K562 (cell line): ENCODE data around the gene LTA. TPM values are rescaled to one million over a fixed set of nuclear protein-coding genes. Genes with fewer than 3 reads are reported as not detected.

ENCODE experiments used
- C11orf30 ChIP-seq: fragments of 450-650 bp; IDR thresholded peaks from 2 replicates; pipeline ENCODE4 v1.6.1; 2016; ENCODE audit warnings: low read depth, mild to moderate bottlenecking
- CCAR2 ChIP-seq: fragments of 200-400 bp; formaldehyde crosslinking; IDR thresholded peaks from 2 replicates; pipeline ENCODE4 v1.6.1; 2017; ENCODE audit warnings: mild to moderate bottlenecking, low read depth, low read length
- EHMT2 ChIP-seq: fragments of 450-650 bp; IDR thresholded peaks from 2 replicates; pipeline ENCODE4 v1.6.1; 2018; ENCODE audit warnings: antibody characterized with exemption
- ELF2 ChIP-seq: fragments of 250-450 bp; sonication (Bioruptor Pico); IDR thresholded peaks from 2 replicates; pipeline ENCODE4 v1.5.0; 2021; ENCODE audit warnings: mild to moderate bottlenecking
- HCFC1 ChIP-seq: IDR thresholded peaks from 2 replicates; pipeline ENCODE4 v1.6.1; 2012; ENCODE audit warnings: low read depth, low read length, improper control_type of control experiment
- MEF2D ChIP-seq: conservative IDR thresholded peaks from 2 replicates; pipeline ENCODE4 v1.6.1; 2016; ENCODE audit warnings: low read depth, missing genetic modification characterization, missing compliant biosample characterization
- MLLT1 ChIP-seq, 2 experiments: fragments of 450-650 bp; IDR thresholded peaks; 2 replicates each; pipeline ENCODE4 v1.6.1; 2016
- NCOA6 ChIP-seq: fragments of 450-650 bp; IDR thresholded peaks from 2 replicates; pipeline ENCODE4 v1.6.1; 2017; ENCODE audit warnings: mild to moderate bottlenecking
- NR1H2 ChIP-seq: sonication (generic); formaldehyde crosslinking; IDR thresholded peaks from 2 replicates; pipeline ENCODE4 v1.4.0; 2020; ENCODE audit warnings: mild to moderate bottlenecking, missing genetic modification reagents
- OTX1 ChIP-seq: fragments of 450-650 bp; formaldehyde crosslinking; IDR thresholded peaks from 2 replicates; pipeline ENCODE4 v1.4.0; 2022; ENCODE audit warnings: mild to moderate bottlenecking
- PCBP1 ChIP-seq: fragments of 200-400 bp; formaldehyde crosslinking; IDR thresholded peaks from 2 replicates; pipeline ENCODE4 v1.6.1; 2018; ENCODE audit warnings: mild to moderate bottlenecking, low read depth, low read length; ENCODE audit not compliant: poor library complexity, severe bottlenecking
- PHB ChIP-seq: fragments of 250-450 bp; sonication (Bioruptor Pico); IDR thresholded peaks from 2 replicates; pipeline ENCODE4 v1.5.0; 2021
- PTBP1 ChIP-seq: fragments of 200-400 bp; formaldehyde crosslinking; IDR thresholded peaks from 2 replicates; pipeline ENCODE4 v1.6.1; 2017; ENCODE audit warnings: low read depth, low read length
- SMARCA5 ChIP-seq: fragments of 450-650 bp; IDR thresholded peaks from 2 replicates; pipeline ENCODE4 v1.6.1; 2016
- ZNF165 ChIP-seq: fragments of 250-450 bp; sonication (Bioruptor Pico); IDR thresholded peaks from 2 replicates; pipeline ENCODE4 v1.4.0; 2020; ENCODE audit warnings: borderline replicate concordance
- ZNF239 ChIP-seq: fragments of 250-450 bp; sonication (Bioruptor Pico); IDR thresholded peaks from 2 replicates; pipeline ENCODE4 v1.4.0; 2020; ENCODE audit warnings: mild to moderate bottlenecking
- polyA plus RNA-seq, 8 experiments: library from polyadenylated mRNA; depleted of rRNA in 4 of 8; stranded (reverse) in 5 of 8; unstranded in 3 of 8; fragments of >200 nt; fragmentation: Nextera tagmentation in 2 of 8; fragmentation: Illumina TruSeq in 1 of 8; extraction: Ambion mirVana in 2 of 8; extraction: Trizol in 1 of 8; gene quantifications; 2 replicates each; pipeline versions ENCODE4 v1.2.1 to v1.2.3, GENCODE V29; 2011 to 2014; ENCODE audit warnings: inconsistent platforms in 1 of 8, missing spikeins in 1 of 8
- total RNA-seq, 7 experiments: library from RNA; depleted of rRNA in 6 of 7; stranded (reverse); fragments of >200 nt in 6 of 7; fragmentation: Illumina TruSeq in 2 of 7; extraction: Trizol in 2 of 7; gene quantifications; 2 replicates each; pipeline versions ENCODE4 v1.2.1 to v1.2.3, GENCODE V29; 2011 to 2021; ENCODE audit warnings: low replicate concordance in 1 of 7
- TF ChIP-seq, protein P1 (sequence below): sonication (generic); formaldehyde crosslinking; IDR thresholded peaks from 2 replicates; pipeline ENCODE4 v1.5.0; 2020; ENCODE audit warnings: missing genetic modification reagents
- TF ChIP-seq, protein P2 (sequence below), 2 experiments: IDR thresholded peaks; 2 replicates each; pipeline ENCODE4 v1.6.1; 2012; ENCODE audit warnings: improper control_type of control experiment in 2 of 2, low read depth in 2 of 2, low read length in 2 of 2, borderline replicate concordance in 1 of 2
- TF ChIP-seq, protein P3 (sequence below), 2 experiments: fragments of 150-350 bp in 1 of 2; IDR thresholded peaks; 2 replicates each; pipeline ENCODE4 v1.6.1; 2012 to 2016; ENCODE audit warnings: low read depth in 2 of 2, low read length in 2 of 2, mild to moderate bottlenecking in 1 of 2, moderate library complexity in 1 of 2

The LTA gene
- total and polyA plus RNA-seq, 9 of the 15 experiments (the other 6 are each of a cell fraction or from before 2014, with no cell fraction given): 0.80 TPM; not detected in 8

- TF ChIP-seq, protein P1, sequence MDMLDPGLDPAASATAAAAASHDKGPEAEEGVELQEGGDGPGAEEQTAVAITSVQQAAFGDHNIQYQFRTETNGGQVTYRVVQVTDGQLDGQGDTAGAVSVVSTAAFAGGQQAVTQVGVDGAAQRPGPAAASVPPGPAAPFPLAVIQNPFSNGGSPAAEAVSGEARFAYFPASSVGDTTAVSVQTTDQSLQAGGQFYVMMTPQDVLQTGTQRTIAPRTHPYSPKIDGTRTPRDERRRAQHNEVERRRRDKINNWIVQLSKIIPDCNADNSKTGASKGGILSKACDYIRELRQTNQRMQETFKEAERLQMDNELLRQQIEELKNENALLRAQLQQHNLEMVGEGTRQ: no peak
- TF ChIP-seq PTBP1 (0 out of 2 replicates have a peak, but pooled peaks have one; percentile 61), PHB (CRISPR knock-in tag) (0 out of 2 replicates have a peak, but pooled peaks have one; percentile 66), ZNF165 (CRISPR knock-in tag) (no peak), MEF2D (tag) (peak; percentile 80), PCBP1 (no peak), CCAR2 (no peak), HCFC1 (peak; percentile 63), MLLT1 (IDR thresholded peaks at IDR 0.05) (peak; percentile 79 to 94), SMARCA5 (no peak), NR1H2 (CRISPR knock-in tag) (peak; percentile 94; the same call in 1 of the 2 replicates), C11orf30 (peak; percentile 76), EHMT2 (peak; percentile 58; the same call in 1 of the 2 replicates), ELF2 (CRISPR knock-in tag) (peak; percentile 82; the same call in 1 of the 2 replicates), OTX1 (CRISPR knock-in tag) (peak; percentile 85), ZNF239 (CRISPR knock-in tag) (no peak; the same call in 1 of the 2 replicates), NCOA6 (no peak; the same call in 1 of the 2 replicates)
- TF ChIP-seq, protein P2, sequence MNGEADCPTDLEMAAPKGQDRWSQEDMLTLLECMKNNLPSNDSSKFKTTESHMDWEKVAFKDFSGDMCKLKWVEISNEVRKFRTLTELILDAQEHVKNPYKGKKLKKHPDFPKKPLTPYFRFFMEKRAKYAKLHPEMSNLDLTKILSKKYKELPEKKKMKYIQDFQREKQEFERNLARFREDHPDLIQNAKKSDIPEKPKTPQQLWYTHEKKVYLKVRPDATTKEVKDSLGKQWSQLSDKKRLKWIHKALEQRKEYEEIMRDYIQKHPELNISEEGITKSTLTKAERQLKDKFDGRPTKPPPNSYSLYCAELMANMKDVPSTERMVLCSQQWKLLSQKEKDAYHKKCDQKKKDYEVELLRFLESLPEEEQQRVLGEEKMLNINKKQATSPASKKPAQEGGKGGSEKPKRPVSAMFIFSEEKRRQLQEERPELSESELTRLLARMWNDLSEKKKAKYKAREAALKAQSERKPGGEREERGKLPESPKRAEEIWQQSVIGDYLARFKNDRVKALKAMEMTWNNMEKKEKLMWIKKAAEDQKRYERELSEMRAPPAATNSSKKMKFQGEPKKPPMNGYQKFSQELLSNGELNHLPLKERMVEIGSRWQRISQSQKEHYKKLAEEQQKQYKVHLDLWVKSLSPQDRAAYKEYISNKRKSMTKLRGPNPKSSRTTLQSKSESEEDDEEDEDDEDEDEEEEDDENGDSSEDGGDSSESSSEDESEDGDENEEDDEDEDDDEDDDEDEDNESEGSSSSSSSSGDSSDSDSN (IDR thresholded peaks at IDR 0.05; ENCODE audit: borderline replicate concordance in 1 of 2, low read depth in 2 of 2, low read length in 2 of 2): peak in 1 of 2 experiments; percentile 82; a peak in 1 of 4 replicates
- TF ChIP-seq, protein P3, sequence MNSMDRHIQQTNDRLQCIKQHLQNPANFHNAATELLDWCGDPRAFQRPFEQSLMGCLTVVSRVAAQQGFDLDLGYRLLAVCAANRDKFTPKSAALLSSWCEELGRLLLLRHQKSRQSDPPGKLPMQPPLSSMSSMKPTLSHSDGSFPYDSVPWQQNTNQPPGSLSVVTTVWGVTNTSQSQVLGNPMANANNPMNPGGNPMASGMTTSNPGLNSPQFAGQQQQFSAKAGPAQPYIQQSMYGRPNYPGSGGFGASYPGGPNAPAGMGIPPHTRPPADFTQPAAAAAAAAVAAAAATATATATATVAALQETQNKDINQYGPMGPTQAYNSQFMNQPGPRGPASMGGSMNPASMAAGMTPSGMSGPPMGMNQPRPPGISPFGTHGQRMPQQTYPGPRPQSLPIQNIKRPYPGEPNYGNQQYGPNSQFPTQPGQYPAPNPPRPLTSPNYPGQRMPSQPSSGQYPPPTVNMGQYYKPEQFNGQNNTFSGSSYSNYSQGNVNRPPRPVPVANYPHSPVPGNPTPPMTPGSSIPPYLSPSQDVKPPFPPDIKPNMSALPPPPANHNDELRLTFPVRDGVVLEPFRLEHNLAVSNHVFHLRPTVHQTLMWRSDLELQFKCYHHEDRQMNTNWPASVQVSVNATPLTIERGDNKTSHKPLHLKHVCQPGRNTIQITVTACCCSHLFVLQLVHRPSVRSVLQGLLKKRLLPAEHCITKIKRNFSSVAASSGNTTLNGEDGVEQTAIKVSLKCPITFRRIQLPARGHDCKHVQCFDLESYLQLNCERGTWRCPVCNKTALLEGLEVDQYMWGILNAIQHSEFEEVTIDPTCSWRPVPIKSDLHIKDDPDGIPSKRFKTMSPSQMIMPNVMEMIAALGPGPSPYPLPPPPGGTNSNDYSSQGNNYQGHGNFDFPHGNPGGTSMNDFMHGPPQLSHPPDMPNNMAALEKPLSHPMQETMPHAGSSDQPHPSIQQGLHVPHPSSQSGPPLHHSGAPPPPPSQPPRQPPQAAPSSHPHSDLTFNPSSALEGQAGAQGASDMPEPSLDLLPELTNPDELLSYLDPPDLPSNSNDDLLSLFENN (IDR thresholded peaks at IDR 0.05; ENCODE audit: low read depth in 2 of 2, low read length in 2 of 2): no peak; a peak in 1 of 4 replicates
Observed at GRCh38 chr6:31541658-31542521, 30.2 kb upstream of the LTA start, which contains the start of gene DDX39B (continued).
